HFF-Myc (cell line): ENCODE data around the gene ALKBH5.

Experiments used
- DNase-seq: peaks from one replicate; pipeline ENCODE4 v3.0.0-alpha.2; 2011; ENCODE audit warnings: low read depth; ENCODE audit errors: extremely low read depth
- H3K4me3 ChIP-seq: replicated peaks from 2 replicates; pipeline ENCODE4 v1.5.1; 2011; ENCODE audit warnings: low read depth, mild to moderate bottlenecking, control low read depth, low read length
- TF ChIP-seq, protein P1 (sequence below): IDR thresholded peaks from 2 replicates; pipeline ENCODE4 v1.5.1; 2012; ENCODE audit warnings: mild to moderate bottlenecking, low read depth, low read length, control low read depth; ENCODE audit errors: missing control alignments

The ALKBH5 gene

GRCh38 chr17:18195246-18195645 is 11.6 kb downstream of the ALKBH5 start:
- H3K4me3 ChIP-seq = no peak overlapping the region
- no peak for DNase-seq
- TF ChIP-seq, protein P1, sequence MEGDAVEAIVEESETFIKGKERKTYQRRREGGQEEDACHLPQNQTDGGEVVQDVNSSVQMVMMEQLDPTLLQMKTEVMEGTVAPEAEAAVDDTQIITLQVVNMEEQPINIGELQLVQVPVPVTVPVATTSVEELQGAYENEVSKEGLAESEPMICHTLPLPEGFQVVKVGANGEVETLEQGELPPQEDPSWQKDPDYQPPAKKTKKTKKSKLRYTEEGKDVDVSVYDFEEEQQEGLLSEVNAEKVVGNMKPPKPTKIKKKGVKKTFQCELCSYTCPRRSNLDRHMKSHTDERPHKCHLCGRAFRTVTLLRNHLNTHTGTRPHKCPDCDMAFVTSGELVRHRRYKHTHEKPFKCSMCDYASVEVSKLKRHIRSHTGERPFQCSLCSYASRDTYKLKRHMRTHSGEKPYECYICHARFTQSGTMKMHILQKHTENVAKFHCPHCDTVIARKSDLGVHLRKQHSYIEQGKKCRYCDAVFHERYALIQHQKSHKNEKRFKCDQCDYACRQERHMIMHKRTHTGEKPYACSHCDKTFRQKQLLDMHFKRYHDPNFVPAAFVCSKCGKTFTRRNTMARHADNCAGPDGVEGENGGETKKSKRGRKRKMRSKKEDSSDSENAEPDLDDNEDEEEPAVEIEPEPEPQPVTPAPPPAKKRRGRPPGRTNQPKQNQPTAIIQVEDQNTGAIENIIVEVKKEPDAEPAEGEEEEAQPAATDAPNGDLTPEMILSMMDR = no peak

GRCh38 chr17:18197535-18198194 is 14.0 kb downstream of the ALKBH5 start:
- DNase-seq = no peak
- TF ChIP-seq, protein P1 = no peak
- no peak overlapping the region for H3K4me3 ChIP-seq

GRCh38 chr17:18198530-18198929 is 14.9 kb downstream of the ALKBH5 start:
- DNase-seq = no peak
- H3K4me3 ChIP-seq = no peak overlapping the region
- TF ChIP-seq, protein P1 = no peak

- TF ChIP-seq, protein P1 = no peak
- no peak for DNase-seq
- no peak overlapping the region for H3K4me3 ChIP-seq
Observed at GRCh38 chr17:18201108-18201507, 17.5 kb downstream of the ALKBH5 start.

DNA sequence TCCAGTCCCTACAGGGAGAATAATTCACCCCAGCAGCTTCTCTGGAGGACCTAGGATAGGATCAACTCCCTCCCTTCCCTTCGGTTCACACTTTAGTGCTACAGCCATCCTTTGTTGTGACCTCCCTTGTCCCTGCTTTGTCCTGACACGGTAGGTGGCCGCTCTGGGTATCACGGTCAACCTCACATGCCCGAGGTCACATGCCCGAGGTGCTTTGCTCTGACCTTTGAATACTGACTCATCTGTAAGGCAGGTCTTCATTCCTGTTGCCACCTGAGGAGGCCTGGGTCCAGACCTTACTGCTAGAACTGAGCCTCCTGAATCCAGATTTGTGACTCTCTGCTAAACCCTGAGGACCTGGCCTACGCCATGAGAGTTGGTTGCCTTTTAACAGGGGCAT is 19.7 kb downstream of the ALKBH5 start:
- TF ChIP-seq, protein P1 = no peak
- no peak for DNase-seq

GRCh38 chr17:18205861-18206260 is 22.2 kb downstream of the ALKBH5 start:
- no peak for DNase-seq
- TF ChIP-seq, protein P1 = no peak

More for the DNA sequence above, 19.7 kb downstream of the ALKBH5 start:
- H3K4me3 ChIP-seq = no peak overlapping the region

DNA sequence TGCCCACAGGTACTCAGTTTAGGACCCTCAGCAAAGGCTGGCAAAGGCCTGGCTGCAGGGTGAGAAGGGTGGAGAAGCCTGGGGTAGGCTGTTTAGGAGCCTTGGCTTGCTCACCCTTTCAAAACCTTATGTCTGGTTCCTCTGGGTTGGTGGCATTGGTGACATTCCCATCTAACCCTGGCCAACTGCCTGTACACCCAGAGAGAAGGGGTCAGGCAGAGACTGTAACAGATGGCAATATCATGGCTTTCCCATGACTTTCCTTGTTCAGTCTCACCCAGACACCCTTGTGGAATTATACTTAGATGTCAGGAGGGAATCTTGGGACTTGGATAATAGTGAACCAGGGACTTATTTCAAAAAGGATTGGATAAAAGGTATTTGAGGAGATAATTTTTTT is 23.3 kb downstream of the ALKBH5 start:
- H3K4me3 ChIP-seq = no peak overlapping the region
- TF ChIP-seq, protein P1 = no peak
- no peak for DNase-seq

More at GRCh38 chr17:18205861-18206260, 22.2 kb downstream of the ALKBH5 start:
- H3K4me3 ChIP-seq = no peak overlapping the region
